GM12864 (cell line): Measurements from ENCODE around the gene KRTAP17-1.
A peak's percentile ranks its signal among the peaks of the same experiment; 100 is the strongest.
"Not testable (repeated sequence)": the region's sequence is repeated elsewhere in the genome, so short reads cannot be mapped to it uniquely, and the experiment has no call there.

ENCODE experiments used
- DNase-seq: peaks from one replicate; pipeline ENCODE4 v3.0.0-alpha.2; 2011; ENCODE audit warnings: low read depth
- H3K4me3 ChIP-seq: 2 replicates; pipeline ENCODE4 v1.5.1; 2011; ENCODE audit warnings: mild to moderate bottlenecking, low read depth, low read length, control low read depth
- TF ChIP-seq, protein P1 (sequence below): IDR thresholded peaks from 2 replicates; pipeline ENCODE4 v1.5.1; 2011; ENCODE audit warnings: low read depth, mild to moderate bottlenecking, moderate library complexity, low read length, control low read depth, inconsistent platforms; ENCODE audit errors: missing control alignments

The KRTAP17-1 gene

DNA sequence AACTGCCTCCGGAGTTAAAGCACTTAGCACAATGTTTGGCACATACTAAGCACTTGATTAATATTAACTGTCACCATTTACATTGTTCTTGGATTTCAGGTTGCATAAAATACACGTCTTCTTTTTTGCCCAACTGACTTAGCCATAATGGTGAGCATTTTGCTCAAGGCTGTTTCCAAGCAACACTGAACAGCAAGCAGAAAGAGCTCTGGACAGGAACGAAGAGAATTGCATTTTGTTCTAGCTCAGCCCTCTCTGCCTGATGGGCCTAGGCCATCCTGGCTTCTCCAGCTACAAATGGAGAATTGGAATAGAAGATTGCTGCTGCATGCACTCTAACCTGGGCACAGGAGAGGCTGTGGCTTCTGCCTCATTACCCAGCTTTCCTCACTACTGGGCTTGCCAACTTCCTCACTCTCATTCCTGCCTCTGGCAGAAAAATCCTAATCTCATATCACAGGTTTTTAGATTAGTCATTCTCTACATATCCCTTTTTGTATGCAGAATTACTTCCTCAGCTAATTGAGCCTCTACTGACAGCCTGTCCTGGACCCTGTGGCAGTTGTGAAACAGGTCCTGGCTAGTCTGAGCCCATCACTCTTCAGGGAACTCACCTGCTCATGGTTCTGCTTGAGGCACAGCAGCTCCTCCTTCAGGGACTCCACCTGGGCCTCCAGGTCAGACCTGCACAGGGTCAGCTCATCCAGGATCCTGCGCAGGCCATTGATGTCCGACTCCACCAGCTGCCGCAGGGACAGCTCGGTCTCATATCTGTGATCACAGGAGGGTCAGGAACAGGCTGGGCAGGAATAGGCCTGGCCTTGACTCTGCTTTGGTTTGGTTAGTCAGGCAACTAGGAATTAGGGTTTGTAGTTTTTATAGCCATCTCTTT, 32.6 kb upstream of the KRTAP17-1 start:
- DNase-seq: no peak
- TF ChIP-seq, protein P1, sequence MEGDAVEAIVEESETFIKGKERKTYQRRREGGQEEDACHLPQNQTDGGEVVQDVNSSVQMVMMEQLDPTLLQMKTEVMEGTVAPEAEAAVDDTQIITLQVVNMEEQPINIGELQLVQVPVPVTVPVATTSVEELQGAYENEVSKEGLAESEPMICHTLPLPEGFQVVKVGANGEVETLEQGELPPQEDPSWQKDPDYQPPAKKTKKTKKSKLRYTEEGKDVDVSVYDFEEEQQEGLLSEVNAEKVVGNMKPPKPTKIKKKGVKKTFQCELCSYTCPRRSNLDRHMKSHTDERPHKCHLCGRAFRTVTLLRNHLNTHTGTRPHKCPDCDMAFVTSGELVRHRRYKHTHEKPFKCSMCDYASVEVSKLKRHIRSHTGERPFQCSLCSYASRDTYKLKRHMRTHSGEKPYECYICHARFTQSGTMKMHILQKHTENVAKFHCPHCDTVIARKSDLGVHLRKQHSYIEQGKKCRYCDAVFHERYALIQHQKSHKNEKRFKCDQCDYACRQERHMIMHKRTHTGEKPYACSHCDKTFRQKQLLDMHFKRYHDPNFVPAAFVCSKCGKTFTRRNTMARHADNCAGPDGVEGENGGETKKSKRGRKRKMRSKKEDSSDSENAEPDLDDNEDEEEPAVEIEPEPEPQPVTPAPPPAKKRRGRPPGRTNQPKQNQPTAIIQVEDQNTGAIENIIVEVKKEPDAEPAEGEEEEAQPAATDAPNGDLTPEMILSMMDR: no peak
- H3K4me3 ChIP-seq: no peak overlapping the region

DNA sequence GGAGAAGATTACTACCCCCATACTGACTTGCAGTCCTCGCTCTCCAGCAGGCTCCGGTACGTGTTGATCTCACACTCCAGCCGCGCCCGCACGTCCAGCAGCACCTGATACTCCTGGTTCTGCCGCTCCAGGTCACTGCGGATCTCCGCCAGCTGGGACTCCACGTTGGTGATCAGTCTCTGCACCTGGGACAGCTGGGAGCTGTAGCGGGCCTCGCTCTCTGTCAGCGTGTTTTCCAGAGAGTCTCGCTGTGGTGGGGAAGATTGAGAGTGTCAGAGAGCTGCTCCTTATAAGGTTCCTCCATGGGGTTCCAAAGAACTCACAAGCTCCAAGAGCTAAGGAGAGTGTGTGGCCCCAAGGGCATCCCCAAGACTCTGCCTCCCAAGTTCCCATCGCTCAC, 30.9 kb upstream of the KRTAP17-1 start:
- DNase-seq, H3K4me3 ChIP-seq: not testable (repeated sequence)

DNA sequence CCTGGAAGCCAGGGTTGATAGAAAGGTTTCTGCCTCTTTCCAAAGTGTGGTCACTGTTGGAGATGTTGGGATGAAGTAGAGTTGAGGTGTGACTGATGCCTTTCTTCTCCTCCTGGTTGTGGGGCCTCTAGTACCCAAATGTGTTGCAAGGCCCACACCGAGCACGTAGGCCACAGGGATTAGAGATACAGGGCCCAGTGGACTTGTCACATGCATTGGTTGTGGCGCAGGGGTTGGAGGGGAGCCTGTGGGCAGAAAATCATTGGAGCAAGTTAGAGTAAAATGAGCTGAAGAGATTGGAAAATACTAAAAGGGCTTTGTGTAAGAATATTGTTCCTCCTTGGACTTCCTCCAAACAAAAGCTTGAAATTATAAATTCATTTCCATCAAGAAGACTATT, 30.5 kb upstream of the KRTAP17-1 start:
- no peak overlapping the region for H3K4me3 ChIP-seq
- DNase-seq: no peak
- TF ChIP-seq, protein P1: no peak

DNA sequence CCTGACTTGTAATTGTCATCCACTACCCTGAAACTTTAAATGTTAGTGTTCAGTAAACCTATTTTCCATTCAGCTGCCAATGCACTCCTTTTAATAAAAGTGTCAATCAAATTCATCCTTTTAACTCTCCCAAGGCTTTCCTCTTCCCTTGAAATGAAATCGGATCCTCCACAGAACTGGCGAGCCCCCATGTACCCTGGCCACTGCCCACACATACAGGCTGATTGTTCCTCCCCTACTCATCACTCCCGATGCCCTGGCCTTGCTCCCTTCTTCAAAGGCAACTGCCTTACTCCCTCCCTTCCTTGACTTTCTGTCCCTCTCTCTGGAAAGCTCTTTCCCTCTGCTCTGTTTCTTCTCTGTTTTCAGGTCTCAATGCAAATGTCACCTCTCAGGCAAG, 27.5 kb upstream of the KRTAP17-1 start:
- H3K4me3 ChIP-seq: no peak overlapping the region
- no peak for DNase-seq
- TF ChIP-seq, protein P1: no peak

DNA sequence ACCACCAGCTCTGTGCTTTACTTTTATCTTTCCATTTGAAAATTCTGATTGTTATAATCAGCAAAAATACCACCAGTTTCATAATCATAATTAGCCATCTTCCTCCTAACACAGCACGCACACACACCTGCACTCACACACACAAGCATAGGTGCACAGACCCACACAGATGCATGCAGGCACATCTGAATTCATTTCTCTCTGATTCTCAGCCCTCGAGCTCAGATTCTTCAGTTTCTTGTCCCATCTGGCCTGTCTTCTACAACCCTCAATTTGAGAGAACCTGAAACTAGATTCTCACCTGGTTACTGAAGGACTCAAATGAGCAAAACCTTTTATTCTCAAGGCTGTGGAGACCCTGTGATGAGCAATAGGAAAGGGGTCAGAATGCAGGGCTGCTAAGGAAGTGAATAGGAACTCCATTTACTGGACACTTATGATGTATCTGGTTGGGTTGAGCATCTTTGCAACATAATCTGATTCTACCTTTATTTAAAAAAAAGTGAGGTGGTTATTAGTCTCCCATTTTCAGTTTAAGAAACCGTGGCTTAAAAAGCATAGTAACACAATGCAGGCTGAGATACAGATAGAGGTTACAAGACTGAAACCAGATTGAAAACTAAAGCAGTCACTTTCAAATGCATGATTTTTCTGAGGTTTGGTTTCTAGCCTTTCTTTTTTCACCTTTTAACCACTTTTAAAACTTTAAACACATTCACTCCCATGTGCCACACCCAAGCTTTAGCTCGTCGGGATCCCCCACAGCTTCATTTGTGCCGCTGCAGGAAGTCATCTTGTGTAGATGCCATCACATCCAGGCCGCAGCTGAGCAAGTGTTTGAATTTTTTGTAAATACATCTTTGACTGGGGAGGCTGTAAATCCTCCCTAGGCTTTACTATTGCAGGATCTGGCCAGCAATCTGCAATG, 25.7 kb upstream of the KRTAP17-1 start:
- DNase-seq: peak; percentile 10
- no peak overlapping the region for H3K4me3 ChIP-seq
- TF ChIP-seq, protein P1: no peak

DNA sequence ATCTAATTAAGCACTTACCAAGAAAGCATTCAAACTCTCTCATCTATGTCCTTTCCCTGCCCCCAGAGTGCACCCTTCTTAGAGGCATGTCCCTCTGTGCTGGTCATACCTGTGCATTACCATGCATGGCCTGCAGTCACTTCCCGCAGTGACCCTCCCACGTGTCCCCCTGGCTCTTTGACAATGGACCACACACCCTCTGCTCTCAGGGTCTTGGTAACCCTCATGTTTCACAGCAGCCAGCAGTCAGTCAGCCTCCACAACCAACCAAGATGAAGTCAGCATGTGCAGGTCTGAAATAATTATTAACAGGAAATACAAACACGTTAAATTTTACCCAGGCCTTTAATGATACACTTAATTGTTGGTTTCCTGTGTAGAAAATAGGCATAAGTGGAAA, 25.0 kb upstream of the KRTAP17-1 start:
- TF ChIP-seq, protein P1: no peak
- no peak overlapping the region for H3K4me3 ChIP-seq

DNA sequence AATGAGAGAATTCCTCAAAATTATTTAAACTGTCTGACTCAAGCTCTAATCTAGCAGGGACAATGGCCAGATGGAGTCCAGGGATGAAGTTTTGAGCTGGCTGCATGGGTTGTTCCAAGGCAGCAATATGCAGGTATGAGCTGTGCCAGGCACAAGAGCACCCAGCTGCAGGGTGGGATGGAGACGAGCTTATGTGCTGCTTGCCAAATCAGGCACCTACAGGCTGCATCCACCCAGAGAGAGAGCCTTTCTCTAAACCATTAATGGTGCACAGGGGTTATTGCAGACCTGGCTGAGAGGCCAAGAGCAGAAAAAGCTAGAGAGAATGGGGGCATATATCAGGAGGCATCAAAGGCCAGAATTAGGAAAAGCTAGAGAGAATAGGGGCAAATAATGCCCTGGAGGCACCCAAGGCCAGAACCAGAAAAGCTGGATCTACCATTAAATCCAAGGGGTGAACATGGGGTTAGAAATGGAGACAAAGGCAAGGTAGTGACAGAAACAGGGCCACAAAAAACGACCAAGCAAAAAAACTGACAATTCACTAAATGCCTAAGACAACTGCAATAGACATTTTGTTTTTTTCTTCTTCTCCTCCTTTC, 24.2 kb upstream of the KRTAP17-1 start:
- no peak for DNase-seq
- TF ChIP-seq, protein P1: no peak
- no peak overlapping the region for H3K4me3 ChIP-seq

More for the DNA sequence above, 25.0 kb upstream of the KRTAP17-1 start:
- no peak for DNase-seq
